ENCODE measurements around the gene MEIOC. TPM values are rescaled to one million over a fixed set of nuclear protein-coding genes. Genes with fewer than 3 reads are reported as not detected.

The MEIOC gene
- total RNA-seq, 1 experiment from 2014 or later: 5.0 TPM

DNA sequence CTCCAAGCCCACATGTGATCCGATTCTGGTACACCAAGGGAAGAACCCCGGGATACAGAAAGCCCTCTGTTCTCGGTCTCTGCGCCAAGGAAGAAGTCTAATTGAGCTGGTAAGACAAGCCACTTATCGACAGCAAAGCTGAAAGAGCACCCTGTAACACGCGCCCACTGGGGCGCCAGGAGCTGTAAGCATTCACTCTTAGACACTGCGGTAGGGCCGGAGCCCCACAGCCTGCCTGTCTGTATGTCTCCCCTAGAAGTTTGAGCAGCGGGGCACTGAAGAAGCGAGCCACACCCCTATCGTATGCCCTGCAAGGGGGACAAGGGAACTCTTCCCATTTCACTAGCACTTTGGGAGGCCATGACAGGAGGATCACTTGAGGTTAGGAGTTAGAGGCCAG is 27.0 kb upstream of the MEIOC start:
- Mint-ChIP-seq H3K36me3 (no peaks in the 10 kb centered on the region), H3K9me3 (no peaks in the 10 kb centered on the region), H3K4me1 (peaks cover 30% of the 10 kb centered on the region), H3K27ac (peak overlapping the region; percentile 93), H3K27me3 (ENCODE audit: low read depth) (peaks cover 4% of the 10 kb centered on the region; the same call in 1 of the 2 replicates), H3K4me3 (peak overlapping the region; percentile 67)
- POLR2A ChIA-PET: no interaction called here
- no peak for DNase-seq (ENCODE audit: low spot score)
- CTCF ChIA-PET: no interaction called here
- TF ChIP-seq NR2C2 (CRISPR knock-in tag; IDR thresholded peaks at IDR 0.05): 0 out of 2 replicates have a peak, but pooled peaks have one; percentile 25
- TF ChIP-seq, protein P1, sequence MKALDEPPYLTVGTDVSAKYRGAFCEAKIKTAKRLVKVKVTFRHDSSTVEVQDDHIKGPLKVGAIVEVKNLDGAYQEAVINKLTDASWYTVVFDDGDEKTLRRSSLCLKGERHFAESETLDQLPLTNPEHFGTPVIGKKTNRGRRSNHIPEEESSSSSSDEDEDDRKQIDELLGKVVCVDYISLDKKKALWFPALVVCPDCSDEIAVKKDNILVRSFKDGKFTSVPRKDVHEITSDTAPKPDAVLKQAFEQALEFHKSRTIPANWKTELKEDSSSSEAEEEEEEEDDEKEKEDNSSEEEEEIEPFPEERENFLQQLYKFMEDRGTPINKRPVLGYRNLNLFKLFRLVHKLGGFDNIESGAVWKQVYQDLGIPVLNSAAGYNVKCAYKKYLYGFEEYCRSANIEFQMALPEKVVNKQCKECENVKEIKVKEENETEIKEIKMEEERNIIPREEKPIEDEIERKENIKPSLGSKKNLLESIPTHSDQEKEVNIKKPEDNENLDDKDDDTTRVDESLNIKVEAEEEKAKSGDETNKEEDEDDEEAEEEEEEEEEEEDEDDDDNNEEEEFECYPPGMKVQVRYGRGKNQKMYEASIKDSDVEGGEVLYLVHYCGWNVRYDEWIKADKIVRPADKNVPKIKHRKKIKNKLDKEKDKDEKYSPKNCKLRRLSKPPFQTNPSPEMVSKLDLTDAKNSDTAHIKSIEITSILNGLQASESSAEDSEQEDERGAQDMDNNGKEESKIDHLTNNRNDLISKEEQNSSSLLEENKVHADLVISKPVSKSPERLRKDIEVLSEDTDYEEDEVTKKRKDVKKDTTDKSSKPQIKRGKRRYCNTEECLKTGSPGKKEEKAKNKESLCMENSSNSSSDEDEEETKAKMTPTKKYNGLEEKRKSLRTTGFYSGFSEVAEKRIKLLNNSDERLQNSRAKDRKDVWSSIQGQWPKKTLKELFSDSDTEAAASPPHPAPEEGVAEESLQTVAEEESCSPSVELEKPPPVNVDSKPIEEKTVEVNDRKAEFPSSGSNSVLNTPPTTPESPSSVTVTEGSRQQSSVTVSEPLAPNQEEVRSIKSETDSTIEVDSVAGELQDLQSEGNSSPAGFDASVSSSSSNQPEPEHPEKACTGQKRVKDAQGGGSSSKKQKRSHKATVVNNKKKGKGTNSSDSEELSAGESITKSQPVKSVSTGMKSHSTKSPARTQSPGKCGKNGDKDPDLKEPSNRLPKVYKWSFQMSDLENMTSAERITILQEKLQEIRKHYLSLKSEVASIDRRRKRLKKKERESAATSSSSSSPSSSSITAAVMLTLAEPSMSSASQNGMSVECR (CRISPR knock-in tag; IDR thresholded peaks at IDR 0.05; ENCODE audit: borderline replicate concordance): no peak
- no peak for ATAC-seq

DNA sequence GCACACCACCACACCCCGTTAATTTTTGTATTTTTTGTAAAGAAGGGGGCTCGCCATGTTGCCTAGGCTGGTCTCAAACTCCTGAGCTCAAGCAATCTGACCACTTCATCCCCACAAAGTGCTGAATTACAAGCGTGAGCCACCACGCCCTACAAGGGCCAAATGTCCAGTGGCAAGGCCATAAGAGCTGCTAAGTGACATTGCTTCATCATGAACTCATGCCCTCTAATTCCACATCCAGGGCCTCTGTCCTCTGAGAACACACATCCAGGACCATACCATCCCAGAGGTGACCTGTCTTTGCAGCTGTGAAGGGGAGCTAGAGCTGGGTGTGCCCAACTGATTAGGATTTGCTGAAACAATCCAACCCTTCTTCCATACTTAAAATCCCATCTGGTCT is 25.6 kb upstream of the MEIOC start:
- ATAC-seq: no peak
- CTCF ChIA-PET: interaction anchor here (0.6 to 1.8 kb wide), 4 partner anchors 14 to 128 kb away, joined by 3 to 8 read pairs (median 4); partner anchors contain the start of gene ADAM11
- TF ChIP-seq TP53 (CRISPR knock-in tag; IDR thresholded peaks at IDR 0.05) (no peak), CBFB (CRISPR knock-in tag; IDR thresholded peaks at IDR 0.05; ENCODE audit: low read depth) (no peak), OVOL2 (CRISPR knock-in tag; IDR thresholded peaks at IDR 0.05; ENCODE audit: borderline replicate concordance) (no peak), EMX1 (CRISPR knock-in tag; IDR thresholded peaks at IDR 0.05) (no peak), RELA (CRISPR knock-in tag; IDR thresholded peaks at IDR 0.05; ENCODE audit: borderline replicate concordance) (no peak), JUN (CRISPR knock-in tag; IDR thresholded peaks at IDR 0.05) (no peak)
- TF ChIP-seq, protein P2, sequence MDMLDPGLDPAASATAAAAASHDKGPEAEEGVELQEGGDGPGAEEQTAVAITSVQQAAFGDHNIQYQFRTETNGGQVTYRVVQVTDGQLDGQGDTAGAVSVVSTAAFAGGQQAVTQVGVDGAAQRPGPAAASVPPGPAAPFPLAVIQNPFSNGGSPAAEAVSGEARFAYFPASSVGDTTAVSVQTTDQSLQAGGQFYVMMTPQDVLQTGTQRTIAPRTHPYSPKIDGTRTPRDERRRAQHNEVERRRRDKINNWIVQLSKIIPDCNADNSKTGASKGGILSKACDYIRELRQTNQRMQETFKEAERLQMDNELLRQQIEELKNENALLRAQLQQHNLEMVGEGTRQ (CRISPR knock-in tag; IDR thresholded peaks at IDR 0.05): no peak
- TF ChIP-seq, protein P3, sequence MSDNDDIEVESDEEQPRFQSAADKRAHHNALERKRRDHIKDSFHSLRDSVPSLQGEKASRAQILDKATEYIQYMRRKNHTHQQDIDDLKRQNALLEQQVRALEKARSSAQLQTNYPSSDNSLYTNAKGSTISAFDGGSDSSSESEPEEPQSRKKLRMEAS (CRISPR knock-in tag; IDR thresholded peaks at IDR 0.05): no peak
- TF ChIP-seq, protein P1 (CRISPR knock-in tag; IDR thresholded peaks at IDR 0.05; ENCODE audit: borderline replicate concordance): no peak
- TF ChIP-seq, protein P4, sequence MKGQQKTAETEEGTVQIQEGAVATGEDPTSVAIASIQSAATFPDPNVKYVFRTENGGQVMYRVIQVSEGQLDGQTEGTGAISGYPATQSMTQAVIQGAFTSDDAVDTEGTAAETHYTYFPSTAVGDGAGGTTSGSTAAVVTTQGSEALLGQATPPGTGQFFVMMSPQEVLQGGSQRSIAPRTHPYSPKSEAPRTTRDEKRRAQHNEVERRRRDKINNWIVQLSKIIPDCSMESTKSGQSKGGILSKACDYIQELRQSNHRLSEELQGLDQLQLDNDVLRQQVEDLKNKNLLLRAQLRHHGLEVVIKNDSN (CRISPR knock-in tag; IDR thresholded peaks at IDR 0.05): no peak
- no peak overlapping the region for H3K4me3 Mint-ChIP-seq
- H3K9me3 Mint-ChIP-seq: no peaks in the 10 kb centered on the region
- H3K27ac Mint-ChIP-seq: no peak overlapping the region
- peaks cover 4% of the 10 kb centered on the region; the same call in 1 of the 2 replicates for H3K27me3 Mint-ChIP-seq (ENCODE audit: low read depth)
- POLR2A ChIA-PET: no interaction called here
- peaks cover 30% of the 10 kb centered on the region for H3K4me1 Mint-ChIP-seq
- DNase-seq (ENCODE audit: low spot score): no peak
- no peaks in the 10 kb centered on the region for H3K36me3 Mint-ChIP-seq

All from WTC11 (cell line).